A673 (cell line): ENCODE data around the gene TMEM163.

ENCODE experiments used
- CTCF ChIP-seq: fragments of 300-800, 200-600 bp; sonication (generic); conservative IDR thresholded peaks from 2 replicates; pipeline ENCODE4 v1.5.1; 2017; ENCODE audit warnings: low read depth, mild to moderate bottlenecking, antibody characterized with exemption, low read length, moderate library complexity, mixed read lengths
- EZH2 ChIP-seq: fragments of 200-600 bp; sonication (generic); IDR thresholded peaks from 2 replicates; pipeline ENCODE4 v1.6.1; 2017; ENCODE audit warnings: borderline replicate concordance, low read depth, mild to moderate bottlenecking, mixed read lengths, antibody characterized with exemption, low read length; ENCODE audit not compliant: poor library complexity, severe bottlenecking

DNA sequence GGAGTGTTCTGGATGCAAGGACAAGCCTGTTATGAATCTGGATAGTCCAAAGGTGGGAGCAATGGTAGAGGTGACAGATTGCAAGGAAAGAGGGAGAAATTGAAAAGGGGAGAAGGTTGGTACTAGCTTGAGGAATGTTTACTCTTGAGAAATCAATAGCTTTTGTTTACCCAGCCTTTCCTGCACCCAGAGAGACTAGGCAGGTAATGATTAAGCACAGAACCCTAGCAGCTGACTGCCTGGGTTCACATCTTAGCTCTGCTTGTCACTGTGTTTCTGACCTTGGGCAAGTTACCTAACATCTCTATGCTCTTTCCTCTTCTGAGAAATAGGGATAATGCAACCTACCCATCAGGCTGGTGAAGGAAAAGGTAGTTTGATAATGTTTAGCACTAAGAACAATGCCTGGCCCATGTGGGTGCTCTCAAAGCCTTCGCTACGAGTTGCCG, 286.3 kb downstream of the TMEM163 start:
- TF ChIP-seq CTCF (no peak), EZH2 (no peak)
